GM12878 (cell line): ENCODE data around the gene HMCN1. TPM values are rescaled to one million over a fixed set of nuclear protein-coding genes. Genes with fewer than 3 reads are reported as not detected.

ENCODE experiments used
- ATAC-seq: fragments of 200-7000 bp; cut with Tn5 transposase; 3 replicates; pipeline ENCODE4 v1.9.1; 2020; ENCODE audit warnings: mild to moderate bottlenecking, moderate library complexity
- BruUV-seq: library from RNA; stranded (reverse); fragments of 400-500 nt; replicated peaks from 2 replicates; lab custom pipeline; 2021; lab: Mats Ljungman, UMichigan
- CTCF ChIA-PET: fragments of 300-600 bp; sonication (Branson Sonifier 250); formaldehyde crosslinking; extraction: SDS; loops from one replicate; lab custom pipeline; 2021; ENCODE audit warnings: inconsistent platforms; lab: Yijun Ruan, JAX
- POLR2A ChIA-PET: fragments of 350-600 bp; formaldehyde crosslinking; extraction: SDS; loops from one replicate; lab custom pipeline; 2021; ENCODE audit warnings: inconsistent platforms; lab: Charles Lee
- RAD21 ChIA-PET: fragments of 300-600 bp; sonication (Branson Sonifier 250); formaldehyde crosslinking; loops from one replicate; lab custom pipeline; 2023; ENCODE audit warnings: antibody characterized with exemption; ENCODE audit not compliant: unreplicated experiment; lab: Charles Lee
- SMC1A ChIA-PET: fragments of 300-600 bp; sonication (Branson Sonifier 250); formaldehyde crosslinking; loops from one replicate; lab custom pipeline; 2023; ENCODE audit not compliant: unreplicated experiment, uncharacterized antibody; lab: Charles Lee
- DNase-seq: peaks from one replicate; pipeline ENCODE4 v3.0.0-alpha.2; 2011; ENCODE audit warnings: low read depth, low spot score
- FAIRE-seq: peaks from 3 replicates; lab custom pipeline; 2011; peaks lifted over from hg19 to GRCh38; lab: Jason Lieb, UNC
- H2AFZ ChIP-seq: 2 replicates; pipeline ENCODE4 v1.6.0; 2011; ENCODE audit warnings: low read depth, low read length, control low read depth; ENCODE audit not compliant: control insufficient read depth
- H3K27ac ChIP-seq: 2 replicates; pipeline ENCODE4 v1.5.1; 2011; ENCODE audit warnings: control low read depth; ENCODE audit not compliant: control insufficient read depth, insufficient read depth
- H3K27me3 ChIP-seq, 2 experiments: replicated peaks in 1 of 2; 2 replicates each; pipeline versions ENCODE4 v1.6.0 to v1.6.1; 2011; ENCODE audit warnings: low read length in 1 of 2; ENCODE audit not compliant: control insufficient read depth in 2 of 2, insufficient read depth in 2 of 2
- H3K36me3 ChIP-seq, 2 experiments: 2 replicates each; pipeline ENCODE4 v1.5.1; 2011; ENCODE audit warnings: low read length in 1 of 2; ENCODE audit not compliant: control insufficient read depth in 2 of 2, insufficient read depth in 2 of 2
- H3K4me1 ChIP-seq: 2 replicates; pipeline ENCODE4 v1.6.1; 2011; ENCODE audit warnings: mild to moderate bottlenecking, low read length, moderate library complexity, mixed read lengths; ENCODE audit not compliant: control insufficient read depth, insufficient read depth
- H3K4me2 ChIP-seq: 2 replicates; pipeline ENCODE4 v1.6.0; 2011; ENCODE audit warnings: control low read depth; ENCODE audit not compliant: control insufficient read depth, insufficient read depth
- H3K4me3 ChIP-seq: fragments of 200-600 bp; sonication (generic); 2 replicates; pipeline ENCODE4 v1.5.1; 2016
- H3K79me2 ChIP-seq: 2 replicates; pipeline ENCODE4 v1.6.0; 2011; ENCODE audit warnings: low read length; ENCODE audit not compliant: control insufficient read depth, insufficient read depth
- H3K9ac ChIP-seq: 2 replicates; pipeline ENCODE4 v1.8.0; 2011; ENCODE audit warnings: low read length, control low read depth, mixed read lengths; ENCODE audit not compliant: control insufficient read depth, insufficient read depth
- H3K9me3 ChIP-seq: replicated peaks from 3 replicates; pipeline ENCODE4 v1.5.1; 2011; ENCODE audit warnings: mild to moderate bottlenecking, low read length; ENCODE audit not compliant: control insufficient read depth, insufficient read depth
- H4K20me1 ChIP-seq: 2 replicates; pipeline ENCODE4 v1.6.0; 2011; ENCODE audit not compliant: control insufficient read depth, insufficient read depth
- BHLHE40 ChIP-seq, 2 experiments: fragments of 450-650 bp in 1 of 2; IDR thresholded peaks; 2 replicates each; pipeline ENCODE4 v1.6.1; 2011 to 2017; ENCODE audit warnings: low read depth in 2 of 2, borderline replicate concordance in 1 of 2, improper control_type of control experiment in 1 of 2, low read length in 1 of 2, mild to moderate bottlenecking in 1 of 2
- CBFB ChIP-seq: IDR thresholded peaks from 2 replicates; pipeline ENCODE4 v1.6.1; 2016; ENCODE audit warnings: antibody characterized with exemption, low read depth
- CBX3 ChIP-seq: fragments of 200-600 bp; sonication (generic); IDR thresholded peaks from 2 replicates; pipeline ENCODE4 v1.6.1; 2016; ENCODE audit warnings: low read depth, borderline replicate concordance
- DPF2 ChIP-seq: fragments of 450-650 bp; IDR thresholded peaks from 2 replicates; pipeline ENCODE4 v1.6.1; 2017; ENCODE audit warnings: mild to moderate bottlenecking
- EP300 ChIP-seq, 2 experiments: fragments of 150-350 bp in 1 of 2; IDR thresholded peaks; 2 replicates each; pipeline ENCODE4 v1.6.1; 2011 to 2012; ENCODE audit warnings: low read depth in 2 of 2, low read length in 2 of 2, borderline replicate concordance in 1 of 2, improper control_type of control experiment in 1 of 2, inconsistent platforms in 1 of 2; ENCODE audit not compliant: control insufficient read depth in 1 of 2
- GATAD2B ChIP-seq: fragments of 450-650 bp; conservative IDR thresholded peaks from 2 replicates; pipeline ENCODE4 v1.6.1; 2017; ENCODE audit warnings: low read depth, mild to moderate bottlenecking, moderate library complexity
- IKZF1 ChIP-seq: fragments of 450-650 bp; conservative IDR thresholded peaks from 2 replicates; pipeline ENCODE4 v1.6.1; 2017; ENCODE audit warnings: antibody characterized with exemption, mild to moderate bottlenecking
- NFYA ChIP-seq: IDR thresholded peaks from 2 replicates; pipeline ENCODE4 v1.6.1; 2011; ENCODE audit warnings: low read depth, mild to moderate bottlenecking, low read length, improper control_type of control experiment, borderline replicate concordance
- POLR2A ChIP-seq: IDR thresholded peaks from 2 replicates; pipeline ENCODE4 v1.6.1; 2011; ENCODE audit warnings: low read depth, mild to moderate bottlenecking, low read length
- POU2F2 ChIP-seq: IDR thresholded peaks from 3 replicates; pipeline ENCODE4 v1.6.1; 2011; ENCODE audit warnings: low read depth, mild to moderate bottlenecking, low read length, borderline replicate concordance
- SRF ChIP-seq, 2 experiments: IDR thresholded peaks; 2 replicates each; pipeline ENCODE4 v1.6.1; 2011; ENCODE audit warnings: low read depth in 2 of 2, low read length in 2 of 2, mild to moderate bottlenecking in 1 of 2, moderate library complexity in 1 of 2
- TAF1 ChIP-seq: IDR thresholded peaks from 2 replicates; pipeline ENCODE4 v1.6.1; 2011; ENCODE audit warnings: mild to moderate bottlenecking, low read depth, low read length, borderline replicate concordance
- ZBTB40 ChIP-seq: fragments of 450-650 bp; IDR thresholded peaks from 2 replicates; pipeline ENCODE4 v1.6.1; 2016; ENCODE audit warnings: mild to moderate bottlenecking, moderate library complexity, borderline replicate concordance
- WGBS: methylation state at CpG from one replicate; pipeline ENCODE4 v1.1.6; 2016; ENCODE audit warnings: low lambda C conversion rate; ENCODE audit not compliant: insufficient replicate concordance, insufficient coverage; ENCODE audit errors: missing lambda C conversion rate; 5-methylcytosine and 5-hydroxymethylcytosine counted together
- in situ Hi-C: fragments of 300-500 bp; cut with MboI; formaldehyde crosslinking; loops from 9 replicates; pipeline ENCODE4 v1.14.3; 2018; ENCODE audit warnings: mixed read lengths
- intact Hi-C: fragments of 100-400 bp; cut with micrococcal nuclease; formaldehyde crosslinking; loops from one replicate; pipeline ENCODE4 v1.14.2; 2022; ENCODE audit not compliant: unreplicated experiment
- polyA plus RNA-seq, 11 experiments: library from polyadenylated mRNA; depleted of rRNA in 4 of 11; unstranded in 6 of 11; stranded (reverse) in 5 of 11; fragments of >200 nt; fragmentation: Nextera tagmentation in 4 of 11; fragmentation: Illumina TruSeq in 1 of 11; extraction: Ambion mirVana in 4 of 11; extraction: Trizol in 1 of 11; gene quantifications; 1 replicate in 1 of 11; 2 replicates in 10 of 11; pipeline versions ENCODE4 v1.2.1 to v1.2.3, GENCODE V29; 2011 to 2016; ENCODE audit warnings: inconsistent platforms in 2 of 11, missing spikeins in 2 of 11, low read depth in 1 of 11
- total RNA-seq, 4 experiments: library from RNA; depleted of rRNA in 3 of 4; stranded (reverse); fragments of >200 nt in 3 of 4; fragmentation: Illumina TruSeq in 1 of 4; extraction: Trizol in 1 of 4; gene quantifications; 2 replicates each; pipeline versions ENCODE4 v1.2.1 to v1.2.3, GENCODE V29; 2013 to 2021
- TF ChIP-seq, protein P1 (sequence below): fragments of 450-650 bp; IDR thresholded peaks from 2 replicates; pipeline ENCODE4 v1.6.1; 2017; ENCODE audit warnings: borderline replicate concordance
- TF ChIP-seq, protein P2 (sequence below): IDR thresholded peaks from 2 replicates; pipeline ENCODE4 v1.6.1; 2011; ENCODE audit warnings: borderline replicate concordance, low read depth, mild to moderate bottlenecking, moderate library complexity, mixed read lengths, low read length; ENCODE audit not compliant: insufficient read depth; ENCODE audit errors: extremely low read length

The HMCN1 gene
- total and polyA plus RNA-seq, 10 of the 15 experiments (the other 5 are each of a cell fraction or from before 2014, with no cell fraction given) = under 0.01 to 0.07 TPM; not detected in 8

GRCh38 chr1:185942961-185943360 is 208.8 kb downstream of the HMCN1 start:
- Histone ChIP-seq H3K4me1 (no peaks in the 10 kb centered on the region), H2AFZ (no peak overlapping the region), H3K4me3 (no peak overlapping the region), H3K36me3 (no peaks in the 10 kb centered on the region), H3K27me3 (no peaks in the 10 kb centered on the region), H4K20me1 (no peaks in the 10 kb centered on the region), H3K79me2 (no peaks in the 10 kb centered on the region), H3K4me2 (no peak overlapping the region), H3K9ac (no peak overlapping the region), H3K27ac (no peak overlapping the region), H3K9me3 (no peaks in the 10 kb centered on the region)
- intact Hi-C loops = no loop called here
- TF ChIP-seq TAF1 (no peak), IKZF1 (no peak), ZBTB40 (no peak), POLR2A (no peak), EP300 (IDR thresholded peaks at IDR 0.05; ENCODE audit: borderline replicate concordance in 1 of 2, control insufficient read depth in 1 of 2, low read depth in 2 of 2, low read length in 2 of 2) (no peak), BHLHE40 (IDR thresholded peaks at IDR 0.05; ENCODE audit: borderline replicate concordance in 1 of 2, low read depth in 2 of 2, low read length in 1 of 2) (no peak), CBFB (no peak), DPF2 (no peak), SRF (IDR thresholded peaks at IDR 0.05; ENCODE audit: low read depth in 2 of 2, low read length in 2 of 2) (no peak), CBX3 (no peak), NFYA (no peak), GATAD2B (no peak), POU2F2 (no peak)
- TF ChIP-seq, protein P1, sequence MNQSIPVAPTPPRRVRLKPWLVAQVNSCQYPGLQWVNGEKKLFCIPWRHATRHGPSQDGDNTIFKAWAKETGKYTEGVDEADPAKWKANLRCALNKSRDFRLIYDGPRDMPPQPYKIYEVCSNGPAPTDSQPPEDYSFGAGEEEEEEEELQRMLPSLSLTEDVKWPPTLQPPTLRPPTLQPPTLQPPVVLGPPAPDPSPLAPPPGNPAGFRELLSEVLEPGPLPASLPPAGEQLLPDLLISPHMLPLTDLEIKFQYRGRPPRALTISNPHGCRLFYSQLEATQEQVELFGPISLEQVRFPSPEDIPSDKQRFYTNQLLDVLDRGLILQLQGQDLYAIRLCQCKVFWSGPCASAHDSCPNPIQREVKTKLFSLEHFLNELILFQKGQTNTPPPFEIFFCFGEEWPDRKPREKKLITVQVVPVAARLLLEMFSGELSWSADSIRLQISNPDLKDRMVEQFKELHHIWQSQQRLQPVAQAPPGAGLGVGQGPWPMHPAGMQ = no peak
- TF ChIP-seq, protein P2, sequence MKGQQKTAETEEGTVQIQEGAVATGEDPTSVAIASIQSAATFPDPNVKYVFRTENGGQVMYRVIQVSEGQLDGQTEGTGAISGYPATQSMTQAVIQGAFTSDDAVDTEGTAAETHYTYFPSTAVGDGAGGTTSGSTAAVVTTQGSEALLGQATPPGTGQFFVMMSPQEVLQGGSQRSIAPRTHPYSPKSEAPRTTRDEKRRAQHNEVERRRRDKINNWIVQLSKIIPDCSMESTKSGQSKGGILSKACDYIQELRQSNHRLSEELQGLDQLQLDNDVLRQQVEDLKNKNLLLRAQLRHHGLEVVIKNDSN = no peak
- BruUV-seq = no TSS peak
- SMC1A ChIA-PET = no interaction called here
- POLR2A ChIA-PET = no interaction called here
- CTCF ChIA-PET = interaction anchor here (0.6 kb wide), 1 partner anchor 362 kb away, joined by 3 read pairs; no protein-coding TSS in a partner anchor
- FAIRE-seq (no peak), DNase-seq (no peak), ATAC-seq (no peak)
- WGBS = 40% methylated on average over 4 of the region's 4 CpGs
- in situ Hi-C loops = no loop called here
- RAD21 ChIA-PET = no interaction called here
